ENCODE measurements around the gene PDE1C.

PDE1C gene

GRCh38 chr7:31772211-31772610 is 298.0 kb downstream of the PDE1C start:
- ATAC-seq = no peak
- no peak for DNase-seq

- ATAC-seq (no peak), DNase-seq (no peak)
Measured at GRCh38 chr7:31767686-31768358, 302.4 kb downstream of the PDE1C start.

- no peak for ATAC-seq
- DNase-seq = no peak
Measured at GRCh38 chr7:31764462-31764861, 305.7 kb downstream of the PDE1C start.

- no peak for ATAC-seq
Measured at GRCh38 chr7:31763548-31763947, 306.7 kb downstream of the PDE1C start.

GRCh38 chr7:31761646-31762045 is 308.6 kb downstream of the PDE1C start:
- ATAC-seq (no peak), DNase-seq (no peak)

More at GRCh38 chr7:31763548-31763947, 306.7 kb downstream of the PDE1C start:
- no peak for DNase-seq

GRCh38 chr7:31758755-31759154 is 311.5 kb downstream of the PDE1C start:
- no peak for DNase-seq
- no peak for ATAC-seq

GRCh38 chr7:31751726-31752125 is 318.5 kb downstream of the PDE1C start:
- DNase-seq = no peak
- no peak for ATAC-seq

GRCh38 chr7:31748084-31748483 is 322.1 kb downstream of the PDE1C start:
- DNase-seq = no peak
- no peak for ATAC-seq

- DNase-seq (no peak), ATAC-seq (no peak)
Measured at GRCh38 chr7:31747553-31747952, 322.7 kb downstream of the PDE1C start.

- ATAC-seq (no peak), DNase-seq (peak; percentile 42)
Measured at GRCh38 chr7:31744294-31744874, 325.8 kb downstream of the PDE1C start.

- DNase-seq (no peak), ATAC-seq (no peak)
Measured at GRCh38 chr7:31741852-31742251, 328.4 kb downstream of the PDE1C start.

- DNase-seq (peak; percentile 8), ATAC-seq (no peak)
Measured at GRCh38 chr7:31735991-31736982, 333.9 kb downstream of the PDE1C start.

GRCh38 chr7:31734456-31734855 is 335.8 kb downstream of the PDE1C start:
- ATAC-seq (no peak), DNase-seq (no peak)

- no peak for DNase-seq
- ATAC-seq = no peak
Measured at GRCh38 chr7:31729195-31729804, 340.9 kb downstream of the PDE1C start.

- ATAC-seq = no peak
- DNase-seq = no peak
Measured at GRCh38 chr7:31724696-31725095, 345.5 kb downstream of the PDE1C start.

- DNase-seq (no peak), ATAC-seq (no peak)
Measured at GRCh38 chr7:31720366-31720765, 349.8 kb downstream of the PDE1C start.

GRCh38 chr7:31716355-31716754 is 353.9 kb downstream of the PDE1C start:
- ATAC-seq (no peak), DNase-seq (no peak)

- ATAC-seq = no peak
- no peak for DNase-seq
Measured at GRCh38 chr7:31710171-31710570, 360.0 kb downstream of the PDE1C start.

GRCh38 chr7:31707089-31707488 is 363.1 kb downstream of the PDE1C start:
- ATAC-seq (no peak), DNase-seq (no peak)

- ATAC-seq (no peak), DNase-seq (no peak)
Measured at GRCh38 chr7:31705377-31705776, 364.8 kb downstream of the PDE1C start.

- ATAC-seq = no peak
- DNase-seq = no peak
Measured at GRCh38 chr7:31702354-31702753, 367.9 kb downstream of the PDE1C start.
